HG02970 (cell line): ENCODE data around the gene RBFOX1.

Experiments
- ATAC-seq: cut with Tn5 transposase; IDR thresholded peaks from one replicate; pipeline ENCODE4 v1.9.1; 2021; ENCODE audit warnings: mild to moderate bottlenecking, moderate library complexity, moderate number of reproducible peaks; ENCODE audit not compliant: unreplicated experiment, low FRiP score

Gene RBFOX1

GRCh38 chr16:7400117-7400890 lies 67.7 kb downstream of the RBFOX1 start:
- ATAC-seq, result no peak

DNA sequence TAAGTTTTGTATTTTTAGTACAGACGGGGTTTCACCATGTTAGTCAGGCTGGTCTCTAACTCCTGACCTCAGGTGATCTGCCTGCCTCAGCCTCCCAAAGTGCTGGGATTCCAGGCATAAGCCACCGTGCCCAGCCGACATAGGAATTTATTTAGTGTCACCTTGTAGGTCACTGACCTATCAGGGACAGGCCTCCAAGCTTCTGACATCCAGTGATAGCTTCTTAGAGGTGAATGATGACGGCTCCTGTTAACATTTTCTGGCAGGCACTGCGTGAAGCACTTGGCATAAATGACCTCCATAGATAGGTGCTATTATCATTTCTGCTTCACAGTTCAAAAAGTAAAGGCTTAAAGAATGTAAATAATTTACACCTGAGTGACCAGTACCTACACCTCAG lies 71.6 kb downstream of the RBFOX1 start:
- ATAC-seq, result no peak

DNA sequence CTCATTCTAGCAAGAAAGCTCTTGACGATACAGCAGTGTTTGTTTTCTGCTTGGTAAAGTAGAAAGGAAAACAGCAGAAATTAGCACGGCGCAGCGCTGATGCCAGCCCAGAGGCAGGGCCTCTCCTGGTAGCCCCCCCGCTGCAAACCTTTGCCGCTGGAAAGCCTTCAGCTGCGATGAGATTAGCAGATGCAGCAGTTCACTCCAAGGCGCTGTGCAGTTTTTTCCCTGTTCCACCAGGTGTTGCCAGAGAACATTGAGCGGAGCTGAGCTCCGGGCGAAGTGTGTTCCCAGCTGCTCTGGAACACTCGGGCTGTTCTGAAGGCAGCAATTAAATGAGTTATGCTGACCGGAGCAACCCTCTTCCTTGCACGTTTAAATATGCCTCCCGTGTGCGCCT lies 72.5 kb downstream of the RBFOX1 start:
- no peak for ATAC-seq

DNA sequence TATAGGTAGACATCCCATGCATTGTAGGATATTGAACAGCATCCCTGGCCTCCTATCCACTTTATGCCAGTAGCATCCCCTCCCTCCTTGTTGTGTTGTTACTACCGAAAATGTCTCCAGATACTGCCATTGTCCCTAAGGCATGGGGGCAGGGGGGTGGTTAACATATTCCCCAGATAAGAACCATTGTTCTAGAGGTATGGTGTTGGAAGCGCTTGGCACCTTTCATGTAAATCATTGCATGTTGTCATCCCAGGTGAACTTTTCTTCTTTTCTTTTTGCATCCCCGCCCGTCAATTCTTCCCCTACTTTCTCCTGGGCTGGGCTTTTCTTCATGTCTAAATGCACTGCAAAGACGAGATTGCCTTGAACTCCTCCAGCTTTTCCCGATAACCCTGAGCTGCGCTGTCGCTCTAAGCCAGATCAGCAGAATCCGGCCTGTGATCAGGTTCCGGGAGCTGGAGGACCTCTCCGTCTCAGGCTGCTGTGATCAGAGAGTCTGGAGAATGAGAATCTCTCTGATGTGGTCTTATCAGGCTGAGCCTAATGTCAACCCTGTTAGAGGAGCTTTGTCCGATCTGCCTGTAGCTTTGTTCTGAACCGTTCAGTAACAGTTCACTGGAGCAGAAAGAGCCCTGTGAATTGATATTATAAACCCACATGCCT lies 76.2 kb downstream of the RBFOX1 start:
- no peak for ATAC-seq

DNA sequence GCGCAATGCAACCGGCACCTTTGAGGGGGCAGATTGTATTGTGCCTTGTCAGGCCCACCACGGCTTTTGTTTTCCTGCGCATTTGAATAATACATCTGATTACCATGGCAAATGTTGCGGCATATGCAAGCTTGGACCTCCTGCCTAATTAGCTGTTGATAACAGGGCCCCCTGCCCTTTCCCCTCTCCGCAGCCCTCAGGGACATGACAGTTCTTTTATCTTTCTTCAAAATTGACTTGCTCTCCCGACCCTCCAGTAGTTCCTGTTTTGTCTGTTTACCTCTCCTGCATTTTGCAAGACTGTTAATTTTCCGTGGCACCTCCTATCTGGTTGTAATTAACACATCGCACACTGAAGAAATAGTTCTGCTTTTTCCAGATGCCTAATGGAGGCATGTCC lies 86.8 kb downstream of the RBFOX1 start:
- no peak for ATAC-seq

DNA sequence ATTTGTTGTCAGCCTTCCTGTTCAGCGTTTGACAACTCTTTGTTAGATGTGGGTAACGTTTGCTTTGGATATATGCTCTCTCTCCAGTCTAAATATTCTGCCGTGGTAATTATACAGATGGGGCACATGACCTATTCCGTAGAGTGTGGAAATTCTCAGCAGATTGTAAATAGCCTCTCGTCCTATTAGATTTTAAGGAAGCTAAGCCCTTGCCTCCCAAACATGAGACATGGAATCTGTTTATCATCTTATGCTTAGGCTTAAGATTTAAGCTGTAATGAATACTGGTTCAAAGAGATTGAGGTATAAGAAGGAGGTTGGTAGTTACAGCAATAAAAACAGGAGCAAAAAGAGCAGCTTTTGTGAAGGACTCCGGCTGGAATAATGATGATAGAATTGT lies 87.4 kb downstream of the RBFOX1 start:
- ATAC-seq, result no peak

- no peak for ATAC-seq
Observed at GRCh38 chr16:7420843-7421242, 88.2 kb downstream of the RBFOX1 start.

DNA sequence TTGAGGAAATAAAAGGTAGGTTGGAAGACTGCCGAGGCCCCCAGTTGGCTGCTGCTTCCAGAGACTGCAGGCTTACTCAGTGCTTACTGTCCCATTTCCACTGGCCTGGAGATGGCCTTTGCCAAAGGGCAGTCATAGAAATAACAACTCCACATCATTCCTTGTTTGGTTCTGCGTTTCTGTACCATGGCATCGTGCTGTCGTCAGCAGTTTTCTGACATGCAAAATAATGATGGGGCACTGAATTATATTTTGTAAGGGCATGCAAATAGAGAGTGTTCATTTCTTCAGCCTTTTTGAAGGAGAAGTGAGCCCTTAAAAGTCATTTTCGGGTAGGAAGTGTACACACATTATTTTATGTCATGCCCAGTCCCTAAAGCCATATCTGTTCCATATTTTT lies 88.9 kb downstream of the RBFOX1 start:
- ATAC-seq, result no peak

GRCh38 chr16:7422036-7422888 lies 89.6 kb downstream of the RBFOX1 start:
- ATAC-seq, result no peak

DNA sequence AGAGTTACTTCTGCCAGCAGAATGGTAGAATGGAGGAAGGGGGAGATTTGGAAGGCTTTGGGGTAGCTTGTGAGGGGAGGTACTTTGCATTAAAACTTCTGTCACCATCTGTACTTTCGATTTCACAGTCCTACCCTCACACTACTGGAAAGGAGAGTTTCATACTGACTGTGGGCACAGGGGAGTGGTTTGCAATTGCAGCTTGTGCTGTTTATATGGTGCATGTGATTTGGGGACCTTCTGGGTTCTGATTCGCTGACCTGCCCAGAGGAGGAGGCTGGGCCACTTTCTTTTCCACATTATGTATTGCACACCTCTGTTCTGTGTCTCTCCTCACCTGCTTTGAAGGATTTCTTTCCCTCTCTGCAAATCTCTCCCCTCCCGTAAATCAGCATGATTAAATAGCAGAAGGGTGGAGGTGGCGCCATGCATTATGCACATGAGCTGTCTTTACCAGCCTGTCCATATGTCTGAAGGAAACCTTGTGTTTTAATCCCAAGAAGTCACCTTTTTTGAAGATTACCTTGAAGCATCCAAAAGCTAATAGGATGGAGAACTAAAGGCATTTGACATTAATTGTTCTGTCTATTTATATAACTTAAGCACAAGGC lies 90.9 kb downstream of the RBFOX1 start:
- ATAC-seq, result no peak

GRCh38 chr16:7426161-7426560 lies 93.5 kb downstream of the RBFOX1 start:
- no peak for ATAC-seq

DNA sequence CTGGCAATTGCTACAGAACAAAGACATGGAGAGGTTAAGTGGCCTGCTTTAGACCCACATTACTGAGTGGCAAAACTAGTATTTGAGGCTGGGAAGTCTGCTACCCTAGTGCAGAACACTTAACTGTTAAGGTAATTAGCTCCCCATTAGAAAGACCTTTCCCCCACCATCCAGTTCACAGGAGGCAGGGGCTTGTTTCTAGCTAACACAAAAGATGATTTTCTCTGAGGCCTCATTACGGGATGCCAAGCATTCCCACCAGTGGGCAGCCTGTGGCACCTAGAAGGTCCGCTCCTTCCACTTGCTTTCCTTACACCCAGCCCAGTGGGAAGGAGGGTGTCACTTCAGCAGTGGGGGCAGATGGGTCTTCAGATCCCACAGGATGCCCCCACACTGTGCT lies 99.1 kb downstream of the RBFOX1 start:
- ATAC-seq, result no peak

DNA sequence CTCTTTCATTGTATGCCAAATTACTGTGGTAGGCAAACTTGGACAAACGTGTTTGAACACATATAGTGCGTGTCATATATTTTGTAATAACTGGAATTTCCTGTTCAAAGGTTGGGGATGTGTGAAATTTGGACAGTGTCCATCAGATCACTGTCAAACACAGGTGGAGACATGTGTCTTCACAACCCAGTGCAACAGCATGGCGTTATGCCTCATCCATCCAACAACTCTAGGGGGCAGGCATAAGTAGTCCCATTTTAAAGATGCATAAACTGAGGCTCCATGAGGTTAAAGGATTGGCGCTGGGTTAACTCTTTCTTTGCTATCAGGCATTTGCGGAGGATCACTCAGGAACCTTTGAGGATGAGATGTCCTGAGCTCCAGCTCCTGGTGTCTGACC lies 103.7 kb downstream of the RBFOX1 start:
- ATAC-seq, result no peak

GRCh38 chr16:7437135-7437804 lies 104.6 kb downstream of the RBFOX1 start:
- ATAC-seq, result no peak

DNA sequence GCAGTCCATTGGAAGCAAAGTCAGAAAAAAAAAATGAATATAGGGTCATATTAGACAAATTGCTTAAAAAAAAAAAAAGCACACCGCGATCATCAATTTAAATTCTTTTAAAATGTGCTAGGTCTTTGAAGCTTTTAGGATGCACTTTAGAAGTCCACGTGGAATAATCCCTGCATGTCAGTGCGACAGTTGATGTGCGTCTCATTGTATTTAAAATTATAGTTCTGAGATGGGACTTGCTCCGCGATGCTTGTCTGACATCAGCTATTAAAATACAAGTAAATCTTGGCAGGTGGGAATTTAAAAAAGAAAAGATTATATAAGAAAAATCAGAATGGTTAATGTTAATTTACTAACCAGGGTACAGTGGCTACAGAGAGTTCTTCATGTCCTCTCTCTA lies 105.2 kb downstream of the RBFOX1 start:
- no peak for ATAC-seq

DNA sequence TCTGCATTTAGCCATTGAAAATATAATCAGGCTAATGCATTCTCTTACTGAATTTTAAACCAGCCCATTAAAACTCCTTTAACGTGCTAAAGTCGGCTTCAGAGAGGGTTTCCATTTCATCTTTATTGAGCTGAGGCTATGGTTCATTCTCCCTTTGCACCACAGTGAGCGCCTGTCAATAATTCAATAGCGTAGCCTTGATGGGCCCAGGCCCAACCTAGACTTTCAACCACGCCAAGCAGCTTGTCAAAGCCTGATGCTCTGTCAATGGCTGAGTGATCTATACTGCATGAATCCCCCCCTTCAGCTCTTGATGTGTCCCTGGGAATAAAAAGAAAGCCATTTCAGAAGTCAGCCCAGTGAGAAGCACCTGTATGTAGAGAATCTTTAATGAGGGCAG lies 106.0 kb downstream of the RBFOX1 start:
- no peak for ATAC-seq

- no peak for ATAC-seq
Observed at GRCh38 chr16:7439518-7439917, 106.9 kb downstream of the RBFOX1 start.

GRCh38 chr16:7440886-7441400 lies 108.3 kb downstream of the RBFOX1 start:
- ATAC-seq, result no peak

DNA sequence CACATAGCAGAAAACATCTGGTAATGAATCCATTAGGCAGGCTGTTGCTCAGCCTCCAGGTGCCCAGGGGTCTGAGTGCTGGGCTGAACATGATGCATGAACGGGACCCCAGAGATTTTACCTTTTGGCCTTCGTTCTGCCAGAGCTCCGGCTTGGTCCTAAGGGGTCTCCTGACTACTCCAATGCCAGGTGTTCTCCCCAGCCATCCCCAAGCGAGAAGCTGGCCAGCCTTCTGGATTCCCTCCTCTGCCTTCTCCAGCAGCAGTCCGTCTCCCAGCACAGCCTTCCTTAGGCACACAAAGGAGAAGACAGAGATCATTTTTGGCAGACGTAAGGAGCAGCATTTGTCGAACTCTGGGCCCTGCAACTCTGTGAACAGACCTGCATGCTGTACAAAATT lies 109.4 kb downstream of the RBFOX1 start:
- ATAC-seq, result no peak

- no peak for ATAC-seq
Observed at GRCh38 chr16:7443142-7443541, 110.5 kb downstream of the RBFOX1 start.
